HG03558 (cell line): Measurements from ENCODE around the gene UGT3A2.

ENCODE experiments used
- ATAC-seq: cut with Tn5 transposase; IDR thresholded peaks from one replicate; pipeline ENCODE4 v1.9.1; 2021; ENCODE audit warnings: moderate number of reproducible peaks; ENCODE audit not compliant: unreplicated experiment; ENCODE audit errors: extremely low read depth

UGT3A2 gene, protein sequence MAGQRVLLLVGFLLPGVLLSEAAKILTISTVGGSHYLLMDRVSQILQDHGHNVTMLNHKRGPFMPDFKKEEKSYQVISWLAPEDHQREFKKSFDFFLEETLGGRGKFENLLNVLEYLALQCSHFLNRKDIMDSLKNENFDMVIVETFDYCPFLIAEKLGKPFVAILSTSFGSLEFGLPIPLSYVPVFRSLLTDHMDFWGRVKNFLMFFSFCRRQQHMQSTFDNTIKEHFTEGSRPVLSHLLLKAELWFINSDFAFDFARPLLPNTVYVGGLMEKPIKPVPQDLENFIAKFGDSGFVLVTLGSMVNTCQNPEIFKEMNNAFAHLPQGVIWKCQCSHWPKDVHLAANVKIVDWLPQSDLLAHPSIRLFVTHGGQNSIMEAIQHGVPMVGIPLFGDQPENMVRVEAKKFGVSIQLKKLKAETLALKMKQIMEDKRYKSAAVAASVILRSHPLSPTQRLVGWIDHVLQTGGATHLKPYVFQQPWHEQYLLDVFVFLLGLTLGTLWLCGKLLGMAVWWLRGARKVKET

DNA sequence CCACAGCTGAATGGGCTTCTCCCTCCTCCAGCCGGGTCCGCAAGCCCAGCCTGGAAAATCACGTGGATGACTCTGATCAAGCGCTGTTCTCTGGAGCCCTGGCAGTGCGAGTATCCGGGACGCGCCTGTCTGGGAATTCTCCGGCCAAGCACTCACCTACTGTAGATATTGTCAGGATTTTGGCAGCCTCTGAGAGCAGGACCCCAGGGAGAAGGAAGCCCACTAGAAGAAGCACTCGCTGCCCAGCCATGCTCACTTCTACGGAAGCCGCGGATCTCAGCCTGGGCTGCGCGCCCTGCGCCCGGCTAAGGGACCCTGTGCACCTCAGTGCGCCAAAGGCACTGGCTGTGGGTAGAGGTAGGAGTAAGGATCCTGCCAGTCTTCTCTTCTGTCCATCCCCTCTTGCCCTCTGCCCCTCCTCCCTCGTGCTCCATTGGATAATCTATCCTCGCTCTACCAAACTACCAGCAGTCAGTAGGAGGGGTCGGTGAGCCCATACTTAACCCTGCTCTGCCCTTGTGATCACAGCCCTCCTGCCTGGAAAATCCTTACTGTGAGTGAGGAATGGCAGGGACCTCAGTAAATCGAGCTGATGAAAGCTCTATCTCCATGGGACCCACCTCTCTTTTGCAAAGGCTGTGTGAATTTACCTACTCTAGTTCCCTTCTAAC is at the start of gene UGT3A2:
Gene UGT3A2, minus strand, starts transcription at position 343 of the 671 bp plus-strand sequence. Its CDS starts 93 bp downstream, at position 250.
- ATAC-seq, result no peak

DNA sequence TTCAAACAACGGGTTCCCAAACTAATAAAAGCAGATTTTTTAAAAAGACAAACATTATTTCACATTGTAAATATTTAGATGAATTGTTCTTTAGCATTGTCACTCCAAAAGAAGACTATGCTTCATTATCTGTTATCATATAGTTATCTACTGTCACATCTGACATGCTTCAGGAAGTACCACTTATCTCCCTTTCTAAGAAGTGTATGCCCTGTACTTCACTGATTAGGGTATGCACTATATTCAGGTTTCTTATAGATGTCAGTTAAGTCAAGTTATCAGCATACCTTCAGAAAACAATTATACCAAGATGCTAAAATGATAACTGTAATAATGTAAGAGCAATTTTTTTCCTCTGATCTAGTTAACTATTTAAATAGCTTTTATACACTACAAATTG is 44.6 kb upstream of the UGT3A2 start:
- no peak for ATAC-seq

DNA sequence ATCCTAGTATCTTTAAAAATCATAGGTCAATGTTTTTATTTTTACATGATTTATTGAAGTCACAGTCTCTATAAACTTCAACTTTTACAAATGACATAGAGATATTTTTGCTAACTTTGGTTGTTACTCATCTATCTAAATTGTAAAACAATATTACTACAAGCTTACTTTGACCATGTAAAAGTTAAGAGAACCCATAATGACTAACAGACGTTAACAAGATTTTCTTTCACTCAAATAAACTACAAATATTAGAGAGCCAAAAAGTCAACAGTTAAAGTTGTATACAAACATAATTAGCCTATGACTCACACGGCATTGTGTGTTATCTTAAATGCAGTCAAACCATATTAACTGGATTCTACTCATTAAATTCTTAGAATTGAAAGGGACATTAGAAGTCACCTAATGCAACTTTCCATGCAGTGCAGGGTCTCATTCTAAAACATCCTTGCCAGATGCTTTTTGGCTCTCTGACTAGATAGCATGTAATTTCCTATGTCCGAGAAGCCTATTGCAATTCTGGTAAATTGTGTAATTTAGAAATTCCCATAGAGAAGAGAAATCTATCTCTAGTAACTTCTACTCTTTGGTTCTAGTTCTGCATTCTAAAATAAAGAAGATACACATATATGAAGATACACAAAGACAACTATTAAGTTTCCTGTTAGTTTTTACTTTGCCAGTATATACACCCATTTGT is 42.2 kb upstream of the UGT3A2 start:
- no peak for ATAC-seq

DNA sequence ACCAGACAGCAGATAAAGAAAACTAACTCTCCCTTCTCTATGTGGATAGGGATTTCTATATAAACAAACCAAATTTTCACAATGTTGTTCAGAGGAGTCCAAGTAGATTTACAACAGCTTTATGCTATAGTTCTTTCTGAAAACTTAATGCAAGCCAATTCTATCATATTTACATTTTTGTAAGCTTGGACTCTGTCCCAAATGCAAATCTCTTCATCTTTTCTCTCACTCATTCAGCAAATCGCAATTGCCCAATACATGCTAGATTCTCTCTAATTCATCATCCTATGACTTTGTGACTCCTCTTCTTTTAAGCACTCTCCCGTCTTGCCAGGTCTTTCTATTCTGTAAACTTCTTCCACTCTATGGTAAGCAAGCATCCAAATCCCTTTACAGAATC is 39.1 kb upstream of the UGT3A2 start:
- no peak for ATAC-seq

DNA sequence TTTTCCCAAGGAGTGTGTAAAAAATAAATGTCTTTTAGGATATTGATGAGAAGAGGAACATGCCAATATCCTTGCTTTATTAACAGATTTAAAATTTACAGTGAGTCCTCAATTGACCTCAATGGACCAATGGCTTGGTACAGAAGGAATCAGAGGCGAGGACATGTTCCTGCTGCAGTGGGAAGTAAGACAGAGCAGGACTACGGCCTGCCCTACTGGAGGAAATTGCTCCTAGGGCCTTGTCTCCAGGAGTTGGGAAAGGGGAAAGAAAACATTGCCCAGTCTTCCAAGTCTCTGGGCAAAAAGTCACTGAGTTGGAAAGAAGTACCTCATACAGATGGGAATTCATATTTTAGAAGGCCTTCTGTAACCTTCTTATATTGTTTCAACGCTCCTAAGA is 33.1 kb upstream of the UGT3A2 start:
- ATAC-seq, result no peak

DNA sequence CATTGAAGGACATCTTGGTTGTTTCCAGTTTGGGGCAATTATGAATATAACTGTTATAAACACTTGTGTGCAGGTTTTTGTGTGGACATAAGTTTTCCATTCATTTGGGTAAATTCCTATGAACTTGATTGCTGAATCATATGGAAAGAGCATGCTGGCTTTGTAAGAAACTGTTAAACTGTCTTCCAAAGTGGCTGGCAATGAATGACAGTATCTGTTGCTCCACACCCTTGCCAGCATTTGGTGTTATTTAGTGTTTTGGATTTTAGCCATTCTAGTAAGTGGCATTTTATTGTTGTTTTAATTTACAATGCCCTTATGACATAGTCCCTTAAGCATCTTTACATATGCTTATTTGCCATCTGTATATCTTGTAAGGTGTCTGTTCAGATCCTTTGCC is 29.8 kb upstream of the UGT3A2 start:
- ATAC-seq, result no peak

DNA sequence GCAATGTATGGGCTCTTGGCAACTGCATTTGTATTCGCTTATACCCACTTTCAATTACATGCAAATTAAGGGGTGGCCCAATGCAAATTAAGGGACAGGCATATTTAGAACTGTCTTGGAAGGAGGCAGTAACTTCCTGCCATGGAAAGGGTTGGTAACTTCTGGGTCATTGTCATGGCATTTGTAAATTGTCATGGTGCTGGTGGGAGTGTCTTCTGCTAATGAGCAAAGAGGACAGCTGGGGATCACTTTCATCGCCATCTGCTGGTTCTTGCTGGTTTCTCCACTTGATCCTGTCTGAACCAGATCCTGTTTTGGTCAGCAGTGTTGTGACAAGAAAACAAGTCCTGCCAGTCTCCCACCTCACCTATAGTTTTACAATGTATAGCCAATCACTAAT is 23.3 kb upstream of the UGT3A2 start:
- no peak for ATAC-seq

DNA sequence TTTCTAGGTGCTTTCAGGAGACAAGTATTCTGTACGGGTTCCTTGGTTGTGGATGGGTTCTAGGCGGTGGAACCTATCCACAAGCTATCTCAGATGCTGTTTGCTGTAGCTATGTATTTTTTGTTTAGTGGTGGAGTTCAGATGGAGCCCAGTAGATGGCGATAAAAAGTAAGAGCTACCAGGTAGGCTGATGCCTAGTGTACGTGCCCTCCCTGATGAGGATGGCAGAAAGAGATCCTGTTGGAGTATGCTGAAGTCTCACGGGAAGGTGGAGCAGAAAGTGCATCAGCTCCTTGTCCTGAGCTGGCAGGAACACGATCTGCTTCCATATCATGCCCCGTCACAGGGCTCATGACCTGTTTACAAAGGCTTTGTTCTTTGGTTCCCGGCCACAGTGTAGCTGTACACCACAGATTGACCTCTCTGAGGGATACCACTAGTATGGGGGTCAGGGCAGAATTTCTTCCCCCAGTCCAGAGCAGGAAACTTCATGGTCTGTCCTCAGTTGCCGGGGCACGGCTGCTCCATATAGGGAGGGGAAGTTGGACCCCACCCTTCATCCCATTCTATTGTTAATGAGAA is 12.6 kb upstream of the UGT3A2 start:
- peak; percentile 69 for ATAC-seq

DNA sequence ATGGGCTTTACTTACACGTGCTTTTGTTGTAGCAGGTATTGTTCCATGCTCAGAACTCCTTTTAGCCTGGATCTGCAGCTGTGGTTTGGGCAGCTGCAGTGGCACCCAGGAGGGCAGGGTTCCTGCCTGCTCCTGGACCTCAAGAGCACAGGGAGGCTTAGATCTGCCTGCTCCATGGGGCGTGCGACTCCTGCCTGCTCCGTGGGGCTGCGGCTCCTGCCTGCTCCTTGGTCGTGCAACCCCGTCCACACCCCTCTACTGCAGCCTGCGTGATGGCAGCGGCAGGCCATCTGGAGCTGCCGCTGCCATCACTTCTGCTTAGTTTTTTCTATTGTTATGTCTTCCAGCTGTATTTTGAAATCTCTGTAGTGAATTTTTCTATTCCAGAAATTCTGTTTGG is 11.7 kb upstream of the UGT3A2 start:
- ATAC-seq, result no peak

DNA sequence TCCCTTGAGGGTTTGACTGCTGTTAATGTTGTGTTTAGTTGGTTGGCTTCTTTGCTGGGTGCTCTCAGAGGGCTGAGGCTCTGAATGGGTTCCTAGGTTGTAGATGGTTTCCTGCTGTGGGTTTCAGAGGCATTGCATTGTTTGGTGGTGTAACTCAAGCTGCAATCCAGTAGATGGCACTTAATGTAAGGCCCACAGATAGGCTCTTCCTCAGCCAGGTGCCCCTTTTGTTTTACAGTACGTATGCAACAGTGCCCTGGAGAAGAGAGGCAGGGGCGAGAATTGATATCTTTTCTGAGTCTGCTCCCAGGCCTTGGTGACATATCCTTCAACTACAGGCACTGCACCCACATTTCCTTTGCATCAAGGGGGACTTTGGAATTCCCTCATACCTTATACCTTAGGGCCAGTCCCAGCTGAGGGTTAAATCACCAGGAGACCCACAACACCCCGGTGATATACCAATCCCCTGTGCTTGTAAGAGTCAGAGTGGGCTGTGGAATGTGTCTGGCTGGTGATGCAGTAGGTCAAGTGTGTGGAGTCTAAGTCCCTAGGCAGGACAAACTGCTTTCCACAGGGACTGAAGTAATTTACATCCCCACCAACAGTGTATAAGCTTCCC is 7.0 kb upstream of the UGT3A2 start:
- peak; percentile 82 for ATAC-seq

DNA sequence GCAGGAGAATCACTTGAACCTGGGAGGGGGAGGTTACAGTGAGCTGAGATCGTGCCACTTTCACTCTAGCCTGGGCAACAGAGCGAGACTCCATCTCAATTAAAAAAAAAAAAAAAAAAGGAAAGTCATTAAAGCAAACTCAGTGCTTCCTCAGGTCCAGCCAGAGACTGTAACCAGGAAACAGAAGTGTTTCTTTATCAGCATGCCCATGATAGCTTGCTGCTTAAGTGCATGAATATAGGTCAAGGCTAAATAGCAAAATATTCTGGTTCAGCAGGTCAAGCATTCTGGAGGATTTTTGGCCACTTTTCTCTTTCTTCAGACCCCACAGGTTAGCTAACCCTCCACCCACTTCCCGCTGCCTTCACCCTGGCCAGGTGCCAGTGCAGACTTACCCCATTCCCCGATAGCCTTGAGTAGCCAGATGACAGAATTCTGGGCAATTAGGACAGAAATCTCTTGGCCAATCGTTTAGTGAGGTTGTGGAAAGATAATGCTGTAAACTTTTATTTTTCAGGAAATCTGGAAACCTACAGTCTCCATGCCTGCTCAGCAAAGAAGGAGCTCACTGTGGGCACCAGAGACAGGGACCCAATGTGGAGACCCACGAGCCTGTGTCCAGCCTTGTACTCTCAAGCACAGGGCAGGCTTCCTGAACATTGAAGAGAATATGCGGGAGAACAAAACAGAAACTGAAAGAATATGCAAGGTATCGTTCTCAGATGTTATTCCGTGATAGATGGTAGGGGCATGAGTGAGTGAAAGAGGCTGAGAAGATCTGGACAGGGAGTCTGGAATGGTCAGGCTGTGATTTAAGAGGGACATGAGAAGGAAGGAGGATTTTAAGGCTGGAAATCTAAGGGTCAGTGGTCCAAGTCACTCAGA is 4.2 kb upstream of the UGT3A2 start:
- ATAC-seq, result no peak

DNA sequence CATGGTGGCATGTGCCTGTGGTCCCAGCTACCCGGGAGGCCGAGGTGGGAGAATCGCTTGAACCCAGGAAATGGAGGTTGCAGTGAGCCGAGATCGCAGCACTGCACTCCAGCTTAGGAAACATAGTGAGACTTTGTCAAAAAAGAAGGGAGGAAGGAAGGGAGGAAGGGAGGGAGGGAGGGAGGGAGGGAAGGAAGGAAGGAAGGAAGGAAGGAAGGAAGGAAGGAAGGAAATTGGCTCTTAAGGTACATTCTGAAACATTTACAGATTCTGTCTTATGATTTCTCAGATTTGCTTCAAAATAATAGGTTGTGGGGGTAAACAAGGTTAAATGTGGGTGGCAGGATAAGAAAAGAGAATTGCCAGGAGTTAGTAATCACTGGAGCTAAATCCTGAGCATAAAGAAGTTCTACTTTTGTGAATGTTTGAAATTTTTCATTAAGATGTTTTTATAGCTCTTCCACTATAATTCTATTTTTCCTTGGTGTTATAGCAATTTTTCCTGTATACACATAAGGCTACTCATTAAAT is 2.1 kb upstream of the UGT3A2 start:
- ATAC-seq, result no peak

DNA sequence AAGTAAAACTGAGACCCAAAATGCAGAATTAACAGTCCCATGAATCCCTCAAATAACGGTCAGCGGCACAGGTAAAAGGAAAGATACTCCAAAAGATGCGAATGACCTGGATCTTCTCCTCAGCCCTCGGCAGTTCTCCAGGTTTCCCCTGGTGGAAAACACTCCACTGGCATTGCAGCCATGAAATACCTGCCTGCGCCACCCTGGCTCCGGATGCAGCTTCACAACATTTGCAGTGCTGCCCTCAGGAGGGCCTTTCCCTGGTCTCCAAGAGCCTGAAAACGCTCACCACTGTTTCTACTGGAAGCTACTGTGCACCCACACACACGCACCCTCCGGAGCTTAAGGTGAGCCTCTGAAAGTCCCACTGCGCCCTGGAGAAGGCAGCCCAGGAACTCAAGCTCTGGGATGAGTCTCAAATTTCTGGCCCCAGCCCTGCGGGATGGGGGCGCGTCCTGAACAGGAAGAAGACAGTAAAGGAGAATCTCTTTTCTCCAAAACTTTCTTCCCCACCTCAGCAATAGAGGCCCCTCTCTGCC is 612 bp downstream of the UGT3A2 start:
- ATAC-seq, result no peak

DNA sequence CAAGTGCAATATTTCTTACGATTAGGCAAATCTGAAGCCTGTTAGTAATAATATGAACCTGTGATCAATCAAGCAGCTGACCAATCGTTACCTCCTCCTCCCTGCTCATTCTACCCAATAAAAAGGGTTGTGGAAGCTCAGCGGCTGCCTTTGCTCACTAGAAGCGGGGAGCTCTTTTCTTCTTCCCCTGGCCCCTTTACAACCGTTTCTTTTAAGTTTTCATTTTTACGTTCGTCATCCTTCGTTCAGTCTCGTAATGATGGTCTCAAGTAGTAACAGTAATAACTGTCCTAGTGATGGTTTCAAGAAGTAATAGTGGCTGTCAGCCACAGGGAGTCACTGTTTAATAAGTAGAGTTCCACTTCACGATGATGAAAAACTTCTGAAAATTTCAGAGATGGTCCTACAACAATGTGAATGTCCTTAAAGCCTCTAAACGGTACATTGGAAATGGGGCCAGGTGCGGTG is 6.2 kb downstream of the UGT3A2 start:
- ATAC-seq, result no peak

DNA sequence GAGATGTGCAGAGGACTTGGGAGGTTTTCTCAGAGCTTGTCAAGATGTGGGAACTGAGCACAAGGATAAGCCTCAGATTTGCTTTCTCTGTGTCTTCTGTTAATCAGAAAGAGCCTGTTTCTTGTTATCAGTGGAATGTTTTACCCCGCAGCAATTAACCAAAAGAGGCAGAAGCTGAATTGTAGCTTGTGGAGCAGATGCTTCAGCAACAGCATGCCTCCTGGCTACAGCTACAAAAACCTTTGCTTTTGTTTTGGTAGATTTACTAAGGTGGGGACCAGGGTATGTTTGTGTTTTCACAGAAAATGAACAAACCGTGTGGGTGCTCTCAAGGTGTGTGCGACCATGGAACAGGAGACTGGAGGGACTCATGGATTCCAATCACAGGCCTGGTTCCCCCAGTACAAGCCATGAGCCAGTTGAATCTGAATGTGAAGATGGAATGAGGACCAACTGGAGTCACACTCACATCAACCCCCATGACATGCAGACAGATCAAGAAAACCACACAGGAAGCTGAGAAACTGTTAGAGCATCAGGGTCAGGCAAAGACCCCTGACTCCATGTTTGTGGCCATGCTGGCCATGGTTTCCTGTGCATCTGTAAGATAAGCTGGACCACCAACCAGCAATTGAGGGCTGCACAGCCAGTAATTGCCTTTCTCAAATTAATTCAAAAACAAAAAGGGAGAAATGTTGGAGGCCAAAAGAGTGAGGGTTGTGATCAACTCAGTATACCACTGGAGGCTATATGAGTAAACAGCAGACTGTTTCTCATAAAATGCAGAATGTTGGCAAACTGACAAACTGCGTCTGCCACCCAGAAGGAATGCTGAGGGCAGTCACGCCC is 6.9 kb downstream of the UGT3A2 start:
- no peak for ATAC-seq

DNA sequence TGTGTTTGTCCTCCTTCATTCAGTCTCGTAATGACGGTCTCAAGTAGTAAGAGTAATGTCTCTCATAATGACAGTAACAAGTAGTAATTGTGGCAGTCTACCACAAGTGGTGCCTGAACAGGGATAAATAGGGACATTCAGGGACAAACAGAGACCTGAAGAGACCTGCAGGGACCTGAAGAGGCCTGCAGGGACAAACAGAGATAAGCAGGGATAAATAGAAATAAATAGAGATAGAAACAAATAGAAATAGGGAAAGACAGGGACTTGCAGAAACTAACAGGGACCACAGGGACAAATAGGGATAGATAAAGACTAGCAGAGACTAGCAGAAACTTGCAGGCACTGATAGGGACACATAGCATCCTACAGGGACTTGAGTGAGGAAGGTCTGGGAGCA is 7.9 kb downstream of the UGT3A2 start:
- no peak for ATAC-seq

DNA sequence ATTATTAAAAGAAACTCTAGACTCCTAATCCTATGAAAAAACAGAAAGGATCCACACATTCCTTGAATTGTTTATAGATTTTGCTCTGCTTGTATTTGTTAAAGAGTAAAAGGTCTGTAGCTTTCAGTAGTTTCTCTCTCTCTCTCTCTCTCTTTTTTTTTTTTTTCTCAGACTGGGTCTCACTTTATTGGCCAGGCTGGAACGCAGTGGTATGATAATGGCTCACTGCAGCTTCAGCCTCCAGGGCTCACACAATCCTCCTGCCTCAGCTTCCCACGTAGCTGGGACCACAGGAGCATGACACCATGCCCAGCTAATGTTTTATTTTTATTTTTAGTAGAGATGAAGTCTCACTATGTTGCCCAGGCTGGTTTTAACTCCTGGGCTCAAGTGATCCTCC is 9.3 kb downstream of the UGT3A2 start:
- no peak for ATAC-seq

DNA sequence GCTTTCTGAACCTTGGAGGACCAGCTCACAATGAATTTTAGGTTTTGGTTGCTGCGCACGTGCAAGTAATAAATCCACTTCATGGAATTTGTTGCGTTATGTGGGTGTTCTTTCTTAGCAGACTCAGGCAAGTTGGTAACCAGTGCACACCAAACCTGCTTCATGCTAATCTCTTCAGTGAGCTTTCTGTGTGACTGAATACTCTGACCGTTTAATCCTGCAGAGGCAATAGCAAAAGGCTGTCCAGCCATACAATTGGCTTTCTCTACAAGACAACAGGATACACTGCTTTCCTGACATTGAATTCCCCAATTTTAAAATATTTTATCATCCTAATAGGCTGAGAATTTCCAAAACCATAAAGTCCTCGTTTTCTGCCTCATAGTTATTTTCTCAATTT is 10.3 kb downstream of the UGT3A2 start:
- no peak for ATAC-seq
